Caco-2 (cell line): ENCODE data around the gene SLIT3. TPM values are rescaled to one million over a fixed set of nuclear protein-coding genes. Genes with fewer than 3 reads are reported as not detected.

ENCODE experiments used
- BruUV-seq: library from RNA; stranded (reverse); fragments of 400-500 nt; replicated peaks from 2 replicates; lab custom pipeline; 2021; lab: Mats Ljungman, UMichigan
- CTCF ChIA-PET: fragments of 300-600 bp; sonication (Branson Sonifier 250); formaldehyde crosslinking; loops from one replicate; lab custom pipeline; 2022; ENCODE audit warnings: antibody characterized with exemption; lab: Charles Lee
- POLR2A ChIA-PET: fragments of 300-600 bp; sonication (Branson Sonifier 250); formaldehyde crosslinking; loops from one replicate; lab custom pipeline; 2022; ENCODE audit warnings: antibody characterized with exemption; lab: Charles Lee
- DNase-seq, 2 experiments: peaks; one replicate each; pipeline versions ENCODE4 v3.0.0 to v3.0.0-alpha.2; 2020 to 2022
- H3K27me3 ChIP-seq: replicated peaks from 2 replicates; pipeline ENCODE4 v1.6.0; 2011; ENCODE audit warnings: low read length; ENCODE audit not compliant: control insufficient read depth, insufficient read depth
- H3K36me3 ChIP-seq: 2 replicates; pipeline ENCODE4 v1.5.1; 2011; ENCODE audit warnings: low read length; ENCODE audit not compliant: control insufficient read depth, insufficient read depth
- H3K4me1 ChIP-seq: fragments of 250-450 bp; sonication (Bioruptor Pico); 2 replicates; pipeline ENCODE4 v1.5.1; 2020; ENCODE audit warnings: mild to moderate bottlenecking
- H3K4me3 ChIP-seq: 2 replicates; pipeline ENCODE4 v1.5.1; 2011; ENCODE audit warnings: low read depth, mild to moderate bottlenecking, control low read depth, low read length
- H3K9me3 ChIP-seq: fragments of 250-450 bp; sonication (Bioruptor Pico); 2 replicates; pipeline ENCODE4 v1.5.1; 2020; ENCODE audit warnings: mild to moderate bottlenecking, moderate library complexity
- H3K27ac Mint-ChIP-seq: one replicate; pipeline ENCODE4 v1.8.0; 2022; ENCODE audit warnings: mixed read lengths; ENCODE audit not compliant: unreplicated experiment
- H3K27me3 Mint-ChIP-seq: one replicate; pipeline ENCODE4 v1.8.0; 2022; ENCODE audit warnings: mixed read lengths; ENCODE audit not compliant: insufficient read depth, unreplicated experiment
- H3K36me3 Mint-ChIP-seq: one replicate; pipeline ENCODE4 v1.8.0; 2022; ENCODE audit warnings: mild to moderate bottlenecking, mixed read lengths; ENCODE audit not compliant: insufficient read depth, unreplicated experiment
- H3K4me1 Mint-ChIP-seq: one replicate; pipeline ENCODE4 v1.8.0; 2022; ENCODE audit warnings: low read depth, mixed read lengths; ENCODE audit not compliant: unreplicated experiment
- H3K4me3 Mint-ChIP-seq: one replicate; pipeline ENCODE4 v1.8.0; 2022; ENCODE audit warnings: mild to moderate bottlenecking, moderate library complexity, mixed read lengths; ENCODE audit not compliant: unreplicated experiment
- H3K9me3 Mint-ChIP-seq: one replicate; pipeline ENCODE4 v1.8.0; 2022; ENCODE audit warnings: mixed read lengths; ENCODE audit not compliant: unreplicated experiment
- CTCF ChIP-seq, 2 experiments: fragments of 200-600 bp in 1 of 2; IDR thresholded peaks; 1 replicate in 1 of 2; 2 replicates in 1 of 2; pipeline versions ENCODE4 v1.5.1 to v1.8.0; 2011 to 2022; ENCODE audit warnings: antibody characterized with exemption in 1 of 2, control low read depth in 1 of 2, inconsistent platforms in 1 of 2, low read depth in 1 of 2, low read length in 1 of 2, mild to moderate bottlenecking in 1 of 2, moderate library complexity in 1 of 2; ENCODE audit not compliant: insufficient read depth in 1 of 2, severe bottlenecking in 1 of 2, unreplicated experiment in 1 of 2
- intact Hi-C: fragments of 100-400 bp; cut with micrococcal nuclease; formaldehyde crosslinking; loops from one replicate; pipeline ENCODE4 v1.10.0; 2022; ENCODE audit not compliant: unreplicated experiment
- total RNA-seq: library from RNA; stranded (reverse); gene quantifications from 2 replicates; pipeline ENCODE4 v1.2.3, GENCODE V29; 2022

SLIT3 gene
- total RNA-seq, 1 experiment from 2014 or later: 2.1 TPM

GRCh38 chr5:168951769-168952168, 349.2 kb downstream of the SLIT3 start:
- H3K27ac Mint-ChIP-seq: no peak overlapping the region
- H3K4me3 ChIP-seq: no peak overlapping the region
- peaks cover 14% of the 10 kb centered on the region for H3K4me1 Mint-ChIP-seq
- H3K27me3 Mint-ChIP-seq: no peaks in the 10 kb centered on the region
- intact Hi-C loops: no loop called here
- BruUV-seq: no TSS peak
- no peaks in the 10 kb centered on the region for H3K27me3 ChIP-seq
- no peaks in the 10 kb centered on the region for H3K9me3 ChIP-seq
- no peak for TF ChIP-seq CTCF (IDR thresholded peaks at IDR 0.05; ENCODE audit: insufficient read depth in 1 of 2, low read depth in 1 of 2, low read length in 1 of 2, severe bottlenecking in 1 of 2, unreplicated experiment in 1 of 2)
- no peak for DNase-seq
- CTCF ChIA-PET: no interaction called here
- no peaks in the 10 kb centered on the region for H3K9me3 Mint-ChIP-seq
- no peaks in the 10 kb centered on the region for H3K36me3 Mint-ChIP-seq
- no peak overlapping the region for H3K4me3 Mint-ChIP-seq
- peaks cover 8% of the 10 kb centered on the region for H3K4me1 ChIP-seq
- POLR2A ChIA-PET: no interaction called here
- H3K36me3 ChIP-seq: no peaks in the 10 kb centered on the region

GRCh38 chr5:168951356-168951755, 349.6 kb downstream of the SLIT3 start:
- no peak overlapping the region for H3K4me3 ChIP-seq
- ChIA-PET CTCF (no interaction called here), POLR2A (no interaction called here)
- H3K27me3 Mint-ChIP-seq: no peaks in the 10 kb centered on the region
- H3K4me1 ChIP-seq: peaks cover 11% of the 10 kb centered on the region
- TF ChIP-seq CTCF (IDR thresholded peaks at IDR 0.05; ENCODE audit: insufficient read depth in 1 of 2, low read depth in 1 of 2, low read length in 1 of 2, severe bottlenecking in 1 of 2, unreplicated experiment in 1 of 2): no peak
- intact Hi-C loops: no loop called here
- no TSS peak for BruUV-seq
- H3K36me3 Mint-ChIP-seq: no peaks in the 10 kb centered on the region
- no peaks in the 10 kb centered on the region for H3K27me3 ChIP-seq
- no peak overlapping the region for H3K4me3 Mint-ChIP-seq
- no peaks in the 10 kb centered on the region for H3K9me3 Mint-ChIP-seq
- no peak overlapping the region for H3K27ac Mint-ChIP-seq
- DNase-seq: no peak
- H3K9me3 ChIP-seq: no peaks in the 10 kb centered on the region
- peaks cover 18% of the 10 kb centered on the region for H3K4me1 Mint-ChIP-seq
- no peaks in the 10 kb centered on the region for H3K36me3 ChIP-seq

- DNase-seq: no peak
- Histone ChIP-seq H3K4me3 (no peak overlapping the region), H3K27me3 (no peaks in the 10 kb centered on the region), H3K36me3 (no peaks in the 10 kb centered on the region), H3K9me3 (no peaks in the 10 kb centered on the region), H3K4me1 (peaks cover 20% of the 10 kb centered on the region)
- peaks cover 18% of the 10 kb centered on the region for H3K4me1 Mint-ChIP-seq
- no peaks in the 10 kb centered on the region for H3K9me3 Mint-ChIP-seq
- CTCF ChIA-PET: no interaction called here
- H3K27ac Mint-ChIP-seq: no peak overlapping the region
- H3K4me3 Mint-ChIP-seq: no peak overlapping the region
- no peaks in the 10 kb centered on the region for H3K27me3 Mint-ChIP-seq
- POLR2A ChIA-PET: no interaction called here
- BruUV-seq: no TSS peak
- H3K36me3 Mint-ChIP-seq: no peaks in the 10 kb centered on the region
- intact Hi-C loops: no loop called here
- TF ChIP-seq CTCF (IDR thresholded peaks at IDR 0.05; ENCODE audit: insufficient read depth in 1 of 2, low read depth in 1 of 2, low read length in 1 of 2, severe bottlenecking in 1 of 2, unreplicated experiment in 1 of 2): no peak
These were observed 350.5 kb downstream of the SLIT3 start for GRCh38 chr5:168950241-168950951.
